ENCODE results near the gene OR6C74. TPM values are rescaled to one million over a fixed set of nuclear protein-coding genes. Genes with fewer than 3 reads are reported as not detected.

The OR6C74 gene
- total RNA-seq: not detected in 2 replicates

GRCh38 chr12:55244309-55244708, at the start of gene OR6C74:
TSS of gene OR6C74 (plus strand) at chr12:55244609. CDS start at chr12:55247288, 2,679 bp downstream.

GRCh38 chr12:55220725-55221124, 23.7 kb upstream of the OR6C74 start, which contains the start of gene OR10A7:
TSS of gene OR10A7 (plus strand) at chr12:55221025. CDS start at chr12:55221025, 0 bp downstream.

Other genes with a start within 250 kb of the OR6C74 start
- gene NEUROD4, start 224.6 kb upstream of the OR6C74 start, total RNA-seq: not detected in 2 replicates
- gene OR9K2, start 118.2 kb upstream of the OR6C74 start, total RNA-seq: not detected in 2 replicates
- not detected in 2 replicates for gene OR10A7, start 23.6 kb upstream of the OR6C74 start, total RNA-seq
- gene OR6C6, start 52.0 kb downstream of the OR6C74 start, total RNA-seq: not detected in 2 replicates
- not detected in 2 replicates for gene OR6C1, start 69.7 kb downstream of the OR6C74 start, total RNA-seq
- not detected in 2 replicates for gene OR6C3, start 86.1 kb downstream of the OR6C74 start, total RNA-seq
- gene OR6C75, start 118.4 kb downstream of the OR6C74 start, total RNA-seq: not detected in 2 replicates
- not detected in 2 replicates for gene OR6C65, start 155.9 kb downstream of the OR6C74 start, total RNA-seq
- not detected in 2 replicates for gene OR6C76, start 181.6 kb downstream of the OR6C74 start, total RNA-seq
- gene OR6C2, start 199.5 kb downstream of the OR6C74 start, total RNA-seq: not detected in 2 replicates
- gene OR6C70, start 225.5 kb downstream of the OR6C74 start, total RNA-seq: not detected in 2 replicates
- gene OR6C68, start 247.8 kb downstream of the OR6C74 start, total RNA-seq: not detected in 2 replicates